Midbrain (tissue), 1 donor: ENCODE measurements around the gene PPM1L.
A peak's percentile ranks its signal among the peaks of the same experiment; 100 is the strongest.

Source experiments
- DNase-seq: peaks from one replicate; lab custom pipeline; 2025; lab: John Stamatoyannopoulos, UW

Gene PPM1L

GRCh38 chr3:161042023-161042501, 286.0 kb downstream of the PPM1L start:
- DNase-seq, result no peak

- DNase-seq, result no peak
Observed at GRCh38 chr3:161043336-161044035, 287.5 kb downstream of the PPM1L start.

- no peak for DNase-seq
Observed at GRCh38 chr3:161049683-161050248, 293.7 kb downstream of the PPM1L start.

GRCh38 chr3:161050935-161051334, 294.9 kb downstream of the PPM1L start:
- DNase-seq, result no peak

GRCh38 chr3:161051856-161052255, 295.8 kb downstream of the PPM1L start:
- no peak for DNase-seq

- no peak for DNase-seq
Observed at GRCh38 chr3:161054860-161055604, 299.0 kb downstream of the PPM1L start.

- no peak for DNase-seq
Observed at GRCh38 chr3:161064413-161064812, 308.4 kb downstream of the PPM1L start.

- no peak for DNase-seq
Observed at GRCh38 chr3:161066930-161067329, 310.9 kb downstream of the PPM1L start.

- DNase-seq, result no peak
Observed at GRCh38 chr3:161067335-161067734, 311.3 kb downstream of the PPM1L start.

- DNase-seq, result peak; percentile 7
Observed at GRCh38 chr3:161069511-161070251, 313.6 kb downstream of the PPM1L start.

- no peak for DNase-seq
Observed at GRCh38 chr3:161070252-161070930, 314.4 kb downstream of the PPM1L start.

- no peak for DNase-seq
Observed at GRCh38 chr3:161070980-161071663, 315.1 kb downstream of the PPM1L start.

GRCh38 chr3:161072211-161072621, 316.2 kb downstream of the PPM1L start:
- DNase-seq, result no peak

GRCh38 chr3:161072751-161073150, 316.7 kb downstream of the PPM1L start:
- DNase-seq, result no peak

- no peak for DNase-seq
Observed at GRCh38 chr3:161073181-161073580, 317.1 kb downstream of the PPM1L start.

- DNase-seq, result no peak
Observed at GRCh38 chr3:161081633-161082032, 325.6 kb downstream of the PPM1L start.

- no peak for DNase-seq
Observed at GRCh38 chr3:161082063-161082462, 326.0 kb downstream of the PPM1L start.

- DNase-seq, result no peak
Observed at GRCh38 chr3:161083131-161083530, 327.1 kb downstream of the PPM1L start.

- no peak for DNase-seq
Observed at GRCh38 chr3:161084277-161084676, 328.2 kb downstream of the PPM1L start.

GRCh38 chr3:161093895-161094294, 337.9 kb downstream of the PPM1L start:
- no peak for DNase-seq

GRCh38 chr3:161096771-161097367, 340.8 kb downstream of the PPM1L start:
- DNase-seq, result no peak
